22Rv1 (cell line): Measurements from ENCODE around the gene MUC3A.

Experiments
- H3K27ac ChIP-seq: fragments of 450-650 bp; 2 replicates; pipeline ENCODE4 v1.5.1; 2017
- CTCF ChIP-seq: fragments of 450-650 bp; IDR thresholded peaks from 2 replicates; pipeline ENCODE4 v1.5.1; 2017; ENCODE audit warnings: mild to moderate bottlenecking
- ZFX ChIP-seq: fragments of 450-650 bp; IDR thresholded peaks from 2 replicates; pipeline ENCODE4 v1.6.1; 2017; ENCODE audit warnings: antibody characterized with exemption, borderline replicate concordance

Gene MUC3A

GRCh38 chr7:100963874-100964273 lies 14.5 kb downstream of the MUC3A start:
- no peak for TF ChIP-seq ZFX
- TF ChIP-seq CTCF = no peak
- H3K27ac ChIP-seq = no peak overlapping the region

GRCh38 chr7:100964630-100965029 lies 15.3 kb downstream of the MUC3A start:
- TF ChIP-seq CTCF = no peak
- TF ChIP-seq ZFX = no peak
- H3K27ac ChIP-seq = no peak overlapping the region

- no peak for TF ChIP-seq ZFX
- no peak for TF ChIP-seq CTCF
- H3K27ac ChIP-seq = no peak overlapping the region
Measured at GRCh38 chr7:100965045-100965722, 15.8 kb downstream of the MUC3A start.

- H3K27ac ChIP-seq = no peak overlapping the region
- TF ChIP-seq ZFX = no peak
- TF ChIP-seq CTCF = peak; percentile 100
Measured at GRCh38 chr7:100965723-100966541, 16.6 kb downstream of the MUC3A start.

GRCh38 chr7:100966542-100967291 lies 17.4 kb downstream of the MUC3A start:
- no peak; the same call in none of the 2 replicates for TF ChIP-seq CTCF
- no peak for TF ChIP-seq ZFX
- H3K27ac ChIP-seq = no peak overlapping the region

- H3K27ac ChIP-seq = no peak overlapping the region
- TF ChIP-seq CTCF (no peak), ZFX (no peak)
Measured at GRCh38 chr7:100967292-100967863, 18.0 kb downstream of the MUC3A start.
